Measurements from ENCODE around the gene MTG1.
"Not testable (repeated sequence)": the region's sequence is repeated elsewhere in the genome, so short reads cannot be mapped to it uniquely, and the experiment has no call there.

The MTG1 gene

DNA sequence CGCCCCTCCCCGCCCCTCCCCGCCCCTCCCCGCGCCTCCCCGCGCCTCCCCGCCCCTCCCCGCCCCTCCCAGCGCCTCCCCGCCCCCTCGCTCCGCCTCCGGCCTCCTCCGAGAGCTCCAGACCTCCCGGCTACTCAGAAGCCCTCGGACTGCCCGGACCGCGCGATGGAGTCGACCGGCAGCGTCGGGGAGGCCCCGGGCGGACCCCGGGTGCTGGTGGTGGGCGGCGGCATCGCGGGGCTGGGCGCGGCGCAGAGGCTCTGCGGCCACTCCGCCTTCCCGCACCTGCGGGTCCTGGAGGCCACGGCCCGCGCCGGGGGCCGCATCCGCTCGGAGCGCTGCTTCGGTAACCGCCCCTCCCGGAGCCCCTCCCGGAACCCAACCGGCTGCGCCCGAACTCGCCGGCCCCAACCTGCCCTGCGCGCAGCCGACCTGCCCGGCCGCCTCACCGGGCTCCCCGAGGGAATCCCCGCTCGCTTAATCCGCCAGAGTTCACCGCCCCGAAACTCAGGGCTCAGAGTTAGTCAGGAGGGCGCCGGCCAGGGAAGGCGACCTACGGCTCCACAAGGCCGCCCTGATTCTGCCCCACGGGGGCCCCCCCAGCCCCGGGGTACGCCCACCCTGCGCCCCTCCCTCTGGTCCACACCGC is 14.7 kb upstream of the MTG1 start, which contains the start of gene PAOX:
Gene PAOX (plus strand): TSS at position 111 of the 649 bp plus-strand sequence. CDS start 55 bp downstream, at position 166.
- peak in 2 of 3 experiments; percentile 33 to 57 for DNase-seq

DNA sequence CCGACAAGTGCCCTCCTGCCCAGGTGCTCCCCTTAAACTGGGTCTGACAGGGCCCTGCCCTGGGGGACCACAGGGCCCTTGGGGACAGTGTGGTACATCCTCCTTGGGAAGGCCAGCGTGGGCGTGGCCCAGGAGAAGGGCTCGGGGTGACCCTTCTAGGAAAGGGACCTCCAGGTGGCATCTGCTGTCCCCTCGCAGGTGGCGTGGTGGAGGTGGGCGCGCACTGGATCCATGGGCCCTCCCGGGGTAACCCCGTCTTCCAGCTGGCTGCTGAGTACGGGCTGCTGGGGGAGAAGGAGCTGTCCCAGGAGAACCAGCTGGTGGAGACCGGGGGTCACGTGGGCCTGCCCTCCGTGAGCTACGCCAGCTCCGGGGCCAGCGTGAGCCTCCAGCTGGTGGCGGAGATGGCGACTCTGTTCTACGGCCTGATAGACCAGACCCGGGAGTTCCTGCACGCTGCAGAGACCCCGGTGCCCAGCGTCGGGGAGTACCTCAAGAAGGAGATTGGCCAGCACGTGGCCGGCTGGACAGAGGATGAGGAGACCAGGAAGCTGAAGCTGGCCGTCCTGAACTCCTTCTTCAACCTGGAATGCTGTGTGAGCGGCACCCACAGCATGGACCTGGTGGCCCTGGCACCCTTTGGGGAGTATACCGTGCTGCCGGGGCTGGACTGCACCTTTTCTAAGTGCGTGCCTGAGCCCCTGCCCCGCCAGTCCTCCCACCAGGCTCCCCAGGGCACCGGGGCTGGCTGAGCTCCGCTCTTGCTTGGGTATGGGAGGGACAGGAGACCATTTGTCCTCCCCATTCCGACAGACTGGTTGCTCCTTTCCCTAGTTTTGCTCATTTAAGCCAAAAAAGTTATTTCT is 13.9 kb upstream of the MTG1 start:
- no peak for DNase-seq

DNA sequence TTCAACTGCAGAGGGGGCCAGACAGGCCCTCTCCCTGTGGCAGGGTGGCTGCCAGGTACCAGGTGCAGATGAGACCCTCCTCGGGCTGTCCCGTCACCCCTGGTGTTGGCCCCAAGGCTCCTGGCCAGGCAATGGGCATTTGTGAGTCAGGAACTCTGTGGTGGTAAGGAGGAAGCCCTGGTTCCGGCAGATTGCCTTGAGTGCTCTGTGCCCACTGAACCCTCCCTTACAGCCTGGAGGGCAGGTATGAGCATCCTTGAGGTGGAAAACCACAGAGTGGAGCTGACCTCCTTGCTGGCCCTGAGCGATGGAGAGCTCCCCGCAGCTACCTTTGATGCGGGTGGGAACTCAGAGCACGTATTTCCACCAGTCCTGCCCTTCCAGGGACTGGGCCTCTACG is 12.9 kb upstream of the MTG1 start:
- no peak for DNase-seq

DNA sequence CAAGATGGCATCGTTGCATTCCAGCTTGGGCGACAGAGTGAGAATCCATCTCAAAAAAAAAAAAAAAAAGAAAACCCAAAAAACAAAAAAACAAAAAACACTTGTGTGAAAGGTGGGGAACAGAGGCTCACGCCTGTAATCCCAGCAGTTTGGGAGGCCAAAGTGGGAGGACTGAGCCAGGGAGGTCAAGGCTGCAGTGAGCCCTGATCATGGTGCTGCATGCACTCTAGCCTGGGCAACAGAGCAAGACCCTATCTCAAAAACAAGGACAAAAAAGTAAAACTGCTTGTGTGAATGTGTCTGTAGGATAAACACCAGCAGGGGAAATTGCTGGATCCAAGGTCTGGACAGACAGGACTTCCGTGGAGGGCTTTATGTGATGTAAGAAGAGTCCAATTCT is 10.4 kb upstream of the MTG1 start:
- DNase-seq: no peak

DNA sequence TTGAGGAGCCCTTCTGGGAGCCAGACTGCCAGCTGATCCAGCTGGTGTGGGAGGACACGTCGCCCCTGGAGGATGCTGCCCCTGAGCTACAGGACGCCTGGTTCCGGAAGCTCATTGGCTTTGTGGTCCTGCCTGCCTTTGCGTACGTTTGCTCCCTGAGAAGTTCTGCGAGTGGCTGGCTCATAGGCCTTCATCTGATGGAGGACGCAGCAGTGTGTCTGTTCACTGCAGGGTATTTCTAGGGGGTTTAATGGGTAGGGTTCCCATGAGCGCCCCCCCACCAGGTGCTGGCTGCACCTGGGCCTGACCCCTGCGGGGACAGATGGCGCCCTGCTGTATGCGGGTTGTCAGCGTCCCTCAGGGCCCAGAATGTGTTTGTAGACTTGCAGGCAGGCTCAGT is 9.9 kb upstream of the MTG1 start:
- DNase-seq: no peak

DNA sequence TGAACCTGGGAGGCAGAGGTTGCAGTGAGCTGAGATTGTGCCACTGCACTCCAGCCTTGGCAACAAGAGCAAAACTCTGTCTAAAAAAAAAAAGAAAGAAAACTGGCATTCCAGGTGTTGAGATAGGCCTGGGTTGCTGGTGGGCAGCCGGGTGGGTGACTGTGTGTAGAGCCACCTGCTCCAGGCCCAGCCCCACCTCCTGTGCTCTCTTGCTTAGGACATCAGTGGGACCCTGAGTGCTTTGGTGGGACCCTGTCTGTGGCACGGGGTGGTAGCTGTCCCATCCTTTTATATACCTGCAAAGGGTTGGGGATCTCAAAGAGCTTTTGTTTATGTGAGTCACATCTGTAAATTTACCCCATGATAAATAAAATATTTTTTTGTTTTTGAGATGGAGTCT is 8.7 kb upstream of the MTG1 start:
- DNase-seq: no peak

DNA sequence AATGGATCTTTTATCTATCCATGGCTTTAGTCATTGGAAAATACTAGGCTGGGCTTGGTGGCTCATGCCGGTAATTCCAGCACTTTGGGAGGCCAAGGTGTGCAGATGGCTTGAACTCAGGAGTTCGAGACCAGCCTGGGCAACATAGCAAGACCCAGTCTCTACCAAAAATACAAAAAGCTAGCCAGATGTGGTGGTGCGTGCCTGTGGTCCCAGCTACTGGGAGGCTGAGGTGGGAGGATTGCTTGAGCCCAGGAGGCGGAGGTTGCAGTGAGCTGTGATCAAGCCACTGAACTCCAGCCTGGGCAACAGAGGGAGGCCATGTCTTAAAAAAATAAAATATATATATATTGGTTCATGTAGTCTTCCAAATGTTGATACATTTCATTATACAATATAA is 7.0 kb upstream of the MTG1 start:
- not testable (repeated sequence) for DNase-seq

DNA sequence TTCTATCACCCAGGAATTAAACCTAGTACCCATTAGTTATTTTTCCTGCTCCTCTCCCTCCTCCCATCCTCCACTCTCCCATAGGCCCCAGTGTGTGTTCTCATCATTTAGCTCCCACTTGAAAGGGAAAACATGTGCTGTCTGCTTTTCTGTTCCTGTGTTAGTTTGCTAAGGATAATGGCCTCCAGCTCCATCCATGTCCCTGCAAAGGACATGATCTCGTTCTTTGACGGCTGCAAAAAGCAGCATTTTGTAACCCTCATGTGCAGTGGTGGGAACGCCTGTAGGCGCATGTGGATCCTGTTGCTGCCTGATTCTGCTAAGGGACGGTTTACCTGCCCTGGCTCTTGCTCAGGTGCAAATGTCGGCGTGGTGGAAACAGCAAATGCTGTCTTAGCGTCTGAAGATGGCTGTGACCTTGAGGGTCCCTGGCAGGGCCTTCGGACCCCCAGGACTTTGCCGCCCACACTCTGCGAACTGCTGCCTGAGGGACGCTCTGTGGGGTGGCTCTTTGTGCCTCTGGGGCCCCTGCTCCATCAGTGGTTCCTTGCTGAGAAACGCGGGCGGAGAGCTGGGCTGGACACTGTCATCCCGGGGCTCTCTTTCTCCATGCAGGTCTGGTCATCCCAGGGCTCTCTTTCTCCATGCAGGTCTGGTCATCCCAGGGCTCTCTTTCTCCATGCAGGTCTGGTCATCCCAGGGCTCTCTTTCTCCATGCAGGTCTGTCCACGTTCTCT is 5.6 kb upstream of the MTG1 start:
- DNase-seq: peak in 1 of 3 experiments; percentile 0

DNA sequence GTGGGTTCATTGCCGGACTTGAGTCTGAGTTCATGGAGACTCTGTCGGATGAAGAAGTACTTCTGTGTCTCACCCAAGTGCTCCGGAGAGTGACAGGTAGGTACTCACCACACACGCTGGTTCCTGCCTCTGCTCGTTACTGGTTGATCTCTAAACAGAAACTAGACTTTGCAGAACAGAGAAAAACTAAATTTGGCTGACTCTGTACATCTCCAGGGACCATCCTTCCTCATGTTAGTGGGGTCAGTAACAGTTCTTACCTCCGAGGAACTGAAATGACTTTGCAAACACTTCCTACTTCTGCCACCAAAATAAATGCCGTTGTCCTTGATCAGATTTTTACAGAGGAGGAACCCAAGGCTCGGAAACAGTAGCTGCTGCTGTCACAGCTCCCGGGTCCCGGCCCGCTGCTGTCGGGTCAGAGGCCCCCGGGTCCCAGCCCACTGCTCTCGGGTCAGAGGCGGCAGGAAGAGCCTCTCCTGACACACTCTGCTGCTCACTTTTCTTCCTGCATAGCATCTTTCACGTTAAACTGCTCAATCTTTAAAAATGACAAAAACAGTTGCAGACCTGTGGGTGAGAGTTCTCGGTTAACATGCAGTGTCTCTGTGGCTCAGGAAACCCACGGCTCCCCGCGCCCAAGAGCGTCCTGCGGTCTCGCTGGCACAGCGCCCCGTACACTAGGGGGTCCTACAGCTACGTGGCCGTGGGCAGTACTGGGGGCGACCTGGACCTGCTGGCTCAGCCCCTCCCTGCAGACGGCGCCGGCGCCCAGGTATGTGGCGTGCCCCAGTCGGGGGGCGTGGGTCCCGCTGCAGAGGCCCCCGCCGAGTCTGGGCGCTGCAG is 4.8 kb upstream of the MTG1 start:
- no peak for DNase-seq

DNA sequence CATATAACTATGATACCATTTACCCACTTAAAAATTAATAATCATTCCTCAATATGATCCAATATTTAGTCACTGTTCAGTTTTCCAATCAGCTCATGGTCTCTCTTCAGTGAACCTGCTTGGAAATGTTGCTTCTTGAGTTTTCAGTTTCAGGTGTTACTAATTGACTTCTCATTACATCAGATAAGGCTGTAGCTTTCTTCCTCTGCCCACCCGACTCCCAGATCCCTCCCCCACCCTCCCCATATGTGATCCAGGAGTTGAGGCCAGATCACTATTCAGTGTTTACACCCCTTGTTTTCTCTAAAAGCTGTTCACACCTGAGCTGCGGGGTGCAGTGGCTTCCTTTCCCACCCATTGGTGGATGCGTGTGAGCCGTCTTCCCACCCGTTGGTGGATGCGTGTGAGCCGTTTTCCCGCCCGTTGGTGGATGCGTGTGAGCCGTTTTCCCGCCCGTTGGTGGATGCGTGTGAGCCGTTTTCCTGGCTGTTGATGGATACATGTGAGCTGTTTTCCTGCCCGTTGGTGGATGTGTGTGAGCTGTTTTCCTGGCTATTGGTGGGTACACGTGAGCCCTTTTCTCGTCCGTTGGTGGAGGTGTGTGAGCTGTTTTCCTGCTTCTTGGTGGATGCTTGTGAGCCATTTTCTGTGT is 3.2 kb upstream of the MTG1 start:
- DNase-seq: no peak

DNA sequence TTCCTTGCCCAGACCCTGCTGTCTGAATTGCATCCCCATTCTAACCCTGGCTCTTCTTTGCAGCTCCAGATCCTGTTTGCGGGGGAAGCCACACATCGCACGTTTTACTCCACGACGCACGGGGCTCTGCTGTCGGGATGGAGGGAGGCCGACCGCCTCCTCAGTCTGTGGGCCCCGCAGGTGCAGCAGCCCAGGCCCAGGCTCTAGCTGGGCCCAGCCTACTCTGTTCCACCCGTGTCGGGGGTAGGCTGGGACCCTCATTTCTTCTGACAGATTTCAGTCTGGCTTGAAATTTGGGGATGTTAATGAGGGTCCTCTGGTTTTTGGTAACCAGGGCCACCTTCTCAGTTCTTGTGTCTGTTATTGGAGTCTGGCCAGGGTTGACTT is 2.7 kb upstream of the MTG1 start:
- no peak for DNase-seq

DNA sequence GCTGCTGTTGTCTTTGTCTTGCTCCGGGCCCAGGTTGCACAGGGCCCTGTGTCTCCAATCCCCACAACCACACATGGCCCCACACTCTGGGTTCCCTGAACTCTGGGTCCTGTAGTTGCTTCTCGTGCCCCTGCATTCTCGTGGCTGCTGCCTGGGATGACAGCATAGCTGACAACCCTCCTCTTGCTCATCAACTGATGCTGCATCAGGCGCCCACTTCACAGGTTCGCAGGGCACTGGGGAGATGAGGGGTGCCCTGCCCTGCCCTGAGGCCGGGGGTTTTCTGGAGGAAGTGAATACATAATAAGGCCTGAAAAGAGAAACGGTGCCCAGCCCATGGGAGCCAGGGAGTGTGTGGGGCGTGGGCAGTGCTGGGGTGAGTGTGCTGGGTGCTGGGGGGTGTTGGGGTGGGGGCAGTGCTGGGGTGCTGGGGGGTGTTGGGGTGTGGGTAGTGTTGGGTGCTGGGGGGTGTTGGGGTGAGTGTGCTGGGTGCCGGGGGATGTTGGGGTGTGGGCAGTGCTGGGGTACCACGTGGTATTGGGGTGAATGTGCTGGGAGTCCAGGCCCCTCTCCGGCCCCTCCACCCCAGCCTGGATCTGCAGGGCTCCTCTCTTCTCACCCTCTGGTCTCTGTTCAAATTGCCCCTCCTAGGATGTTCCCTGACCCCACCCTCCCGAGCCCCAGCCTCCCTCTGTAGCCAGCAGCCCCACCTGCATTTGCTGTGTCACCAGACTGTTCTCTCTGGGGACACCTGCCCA is 2.0 kb upstream of the MTG1 start:
- DNase-seq: no peak

DNA sequence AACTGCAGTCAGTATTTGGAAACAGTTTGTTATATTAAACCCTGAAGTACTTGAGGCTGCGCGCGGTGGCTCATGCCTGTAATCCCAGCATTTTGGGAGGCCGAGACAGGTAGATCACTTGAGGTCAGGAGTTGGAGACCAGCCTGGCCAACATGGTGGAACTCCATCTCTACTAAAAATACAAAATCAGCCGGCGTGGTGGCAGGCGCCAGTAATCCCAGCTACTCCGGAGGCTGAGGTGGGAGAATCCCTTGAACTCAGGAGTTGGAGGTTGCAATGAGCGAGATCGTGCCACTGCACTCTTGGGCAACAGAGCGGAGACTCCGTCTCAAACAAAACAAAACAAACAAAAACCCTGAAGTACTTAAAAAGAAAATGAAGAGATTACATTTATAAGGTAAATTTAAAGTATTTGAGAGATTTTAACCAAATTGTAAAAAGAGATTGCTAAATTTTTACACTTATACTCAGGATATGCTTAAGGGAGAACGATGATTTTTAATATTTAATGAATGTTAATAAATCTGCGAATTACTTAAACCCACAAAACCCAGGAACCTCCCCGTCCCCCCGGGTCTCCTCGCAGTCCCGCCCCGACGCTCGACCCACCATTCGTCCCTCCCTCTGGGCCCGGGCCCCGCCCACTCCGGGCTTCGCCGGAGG is 425 bp upstream of the MTG1 start:
- no peak for DNase-seq

DNA sequence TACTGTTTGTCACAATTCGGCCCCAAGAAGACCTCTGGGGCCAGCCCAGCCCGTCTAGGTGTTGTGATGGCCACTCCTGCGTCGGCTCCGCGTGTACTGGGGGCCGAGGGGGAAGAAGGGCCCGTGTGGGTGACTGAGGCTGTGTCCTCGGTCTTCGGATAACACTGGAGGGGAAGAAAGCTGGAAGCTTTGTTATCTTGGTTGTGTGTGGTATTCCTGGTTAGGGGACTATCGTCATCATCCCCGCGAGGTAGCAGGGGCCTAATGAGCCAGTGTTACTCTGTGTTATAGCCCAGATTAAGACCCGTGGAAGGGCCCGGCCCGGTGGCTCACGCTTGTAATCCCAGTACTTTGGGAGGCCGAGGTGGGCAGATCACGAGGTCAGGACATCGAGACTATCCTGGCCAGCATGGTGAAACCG is 854 bp downstream of the MTG1 start:
- DNase-seq: no peak

DNA sequence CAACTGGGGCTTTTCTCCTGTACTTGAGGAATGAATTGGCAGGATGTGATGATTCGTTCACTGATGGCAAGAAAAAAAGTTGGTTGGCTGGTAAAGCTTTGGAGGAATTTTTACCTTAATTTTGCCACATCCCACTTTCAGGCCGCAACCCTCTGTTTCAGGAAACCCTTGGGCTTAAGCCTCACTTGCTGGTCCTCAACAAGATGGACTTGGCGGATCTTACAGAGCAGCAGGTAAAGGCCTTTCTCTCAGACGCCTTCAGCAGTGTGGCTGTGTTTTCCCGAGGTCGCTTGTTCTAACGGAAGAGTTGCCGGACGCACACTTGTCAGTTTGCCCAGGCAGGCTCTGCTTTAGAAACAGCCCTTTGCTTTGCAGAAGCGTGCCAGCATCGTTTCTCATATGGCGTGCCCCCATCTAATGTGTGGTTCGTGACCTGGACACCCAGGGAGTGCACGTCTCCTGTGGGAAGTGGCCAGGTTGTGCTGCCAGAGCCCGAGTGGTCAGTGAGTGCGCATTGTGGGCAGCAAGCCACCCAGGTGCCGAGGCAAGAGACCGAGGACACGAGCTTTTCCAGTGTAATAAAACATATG is 2.2 kb downstream of the MTG1 start:
- no peak for DNase-seq

DNA sequence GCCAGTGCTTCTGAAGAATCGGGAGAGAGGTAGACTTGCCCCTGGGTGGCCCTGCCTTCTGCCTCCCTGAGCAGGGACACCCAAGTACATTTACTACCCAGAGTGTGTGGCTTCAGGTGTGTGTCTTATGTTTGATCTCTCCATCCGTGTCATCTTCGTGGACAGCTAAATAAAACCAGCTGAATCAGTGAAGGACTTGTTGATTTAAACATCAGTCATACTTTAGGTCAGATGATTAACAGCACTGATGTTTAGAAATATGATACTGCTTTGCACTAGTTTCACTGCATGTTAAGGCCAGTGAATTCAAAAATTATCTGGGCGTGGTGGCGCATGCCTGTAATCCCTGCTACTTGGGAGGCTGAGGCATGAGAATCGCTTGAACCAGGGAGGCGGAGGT is 4.0 kb downstream of the MTG1 start:
- no peak for DNase-seq

DNA sequence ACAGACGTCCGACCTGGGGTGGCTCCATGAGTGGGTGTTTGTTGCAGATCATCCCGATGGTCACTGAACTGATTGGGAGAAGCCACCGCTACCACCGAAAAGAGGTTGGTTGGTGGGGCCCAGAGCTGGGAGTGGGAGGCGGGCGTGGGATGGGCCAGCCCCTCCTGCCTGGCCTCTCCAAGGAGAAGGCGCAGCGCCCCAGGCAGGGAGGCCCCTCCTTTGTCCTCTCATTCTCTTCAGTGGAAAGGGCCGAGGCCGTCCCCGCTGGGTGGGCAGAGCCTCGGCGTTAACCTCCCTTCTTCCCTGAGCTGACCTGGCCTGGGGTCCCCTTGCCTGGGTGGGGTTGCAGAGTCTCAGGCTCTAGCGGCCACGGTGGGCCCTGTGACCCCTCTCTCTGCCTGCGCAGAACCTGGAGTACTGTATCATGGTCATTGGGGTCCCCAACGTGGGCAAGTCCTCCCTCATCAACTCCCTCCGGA is 5.2 kb downstream of the MTG1 start:
- no peak for DNase-seq

DNA sequence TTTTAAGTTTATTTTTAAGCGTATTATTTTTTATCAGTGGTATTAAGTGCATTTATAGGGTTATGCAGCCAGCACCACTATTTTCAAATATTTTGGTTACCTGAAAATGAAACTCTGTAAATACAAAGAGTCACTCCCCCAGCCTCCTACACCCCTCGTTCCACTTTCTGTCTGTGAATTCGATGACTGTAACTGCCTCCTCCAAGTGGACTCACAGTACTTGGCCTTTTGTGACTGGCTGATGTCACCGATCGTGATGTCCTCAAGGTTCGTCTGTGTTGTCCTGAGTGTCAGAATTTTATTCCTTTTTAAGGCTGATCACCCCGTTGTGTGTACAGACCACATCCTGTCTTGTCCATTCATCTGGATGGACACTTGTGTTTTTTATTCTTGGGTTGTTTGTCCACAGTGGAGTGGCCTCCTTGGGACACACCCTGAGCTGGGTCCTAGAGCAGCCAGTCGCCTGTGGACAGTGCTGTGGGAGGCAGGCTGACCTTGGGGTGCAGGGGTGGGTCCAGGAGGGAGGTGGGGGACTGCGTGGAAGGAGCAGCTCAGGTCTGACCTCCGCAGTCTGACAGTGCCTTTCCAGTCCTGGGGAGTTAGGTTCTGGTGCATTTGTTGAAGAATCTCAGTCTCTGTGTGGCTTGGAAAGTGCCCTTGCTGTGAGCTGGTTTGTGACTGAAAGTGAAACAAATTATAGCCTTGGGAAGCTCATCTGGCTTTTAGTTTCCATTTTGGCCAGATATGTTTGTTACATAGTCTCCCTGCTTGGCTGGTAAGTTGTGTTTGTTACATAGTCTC is 6.9 kb downstream of the MTG1 start:
- no peak for DNase-seq

DNA sequence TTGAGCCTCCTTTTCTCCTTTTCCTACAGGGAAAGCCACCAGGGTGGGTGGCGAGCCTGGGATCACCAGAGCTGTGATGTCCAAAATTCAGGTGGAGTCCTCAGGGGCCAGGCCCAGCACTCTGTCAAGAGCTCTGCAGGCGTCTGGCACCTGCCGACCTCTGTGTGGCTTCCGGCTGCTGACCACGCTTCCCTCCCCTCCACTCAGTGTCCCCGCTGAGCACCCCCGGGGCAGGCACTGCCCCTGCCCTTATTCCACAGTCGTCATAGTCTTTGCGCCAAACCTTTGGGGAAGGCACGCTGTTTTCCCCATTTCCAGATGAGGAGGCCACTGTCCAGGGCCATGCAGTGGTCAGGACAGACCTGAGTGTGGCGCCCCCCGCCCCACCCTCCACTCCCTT is 7.5 kb downstream of the MTG1 start:
- no peak for DNase-seq

Data from NCI-H1417 (cell line).